Endometrial microvascular endothelial cells (primary cell): ENCODE results near the gene PM20D1. TPM values are rescaled to one million over a fixed set of nuclear protein-coding genes. Genes with fewer than 3 reads are reported as not detected.
"Not testable (repeated sequence)": the region's sequence is repeated elsewhere in the genome, so short reads cannot be mapped to it uniquely, and the experiment has no call there.

Experiments
- in situ Hi-C: cut with HindIII; loops from 2 replicates; pipeline ENCODE4 v1.10.0; 2017; ENCODE audit warnings: low sequenced_read_pairs, low pct_unique_long_range_greater_than_20kb; ENCODE audit errors: inconsistent ontology term
- total RNA-seq: library from RNA; depleted of rRNA; stranded (reverse); fragments of >200 nt; gene quantifications from one replicate; pipeline ENCODE4 v1.2.3, GENCODE V29; 2015; ENCODE audit errors: inconsistent ontology term

PM20D1 gene
- total RNA-seq, 1 donor from 2014 or later: not detected

DNA sequence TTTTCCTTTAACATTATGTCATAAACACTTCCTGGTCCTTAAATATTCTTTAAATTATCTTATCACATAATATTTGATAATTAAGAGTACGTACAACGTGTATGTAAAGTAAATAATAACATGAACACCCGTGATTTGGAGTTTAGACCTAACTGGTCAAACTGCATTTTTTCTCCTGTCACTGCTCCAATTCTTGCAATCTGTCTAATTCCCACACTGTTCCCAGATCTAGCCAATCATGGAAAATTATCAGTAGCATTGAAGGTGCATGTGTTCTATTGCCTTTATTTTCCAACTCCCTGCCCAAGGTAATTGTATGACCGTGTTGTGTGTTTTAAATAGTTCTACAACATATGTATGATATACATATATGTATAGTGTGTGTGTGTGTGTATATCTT lies 2.1 kb upstream of the PM20D1 start:
- in situ Hi-C loops: no loop called here

DNA sequence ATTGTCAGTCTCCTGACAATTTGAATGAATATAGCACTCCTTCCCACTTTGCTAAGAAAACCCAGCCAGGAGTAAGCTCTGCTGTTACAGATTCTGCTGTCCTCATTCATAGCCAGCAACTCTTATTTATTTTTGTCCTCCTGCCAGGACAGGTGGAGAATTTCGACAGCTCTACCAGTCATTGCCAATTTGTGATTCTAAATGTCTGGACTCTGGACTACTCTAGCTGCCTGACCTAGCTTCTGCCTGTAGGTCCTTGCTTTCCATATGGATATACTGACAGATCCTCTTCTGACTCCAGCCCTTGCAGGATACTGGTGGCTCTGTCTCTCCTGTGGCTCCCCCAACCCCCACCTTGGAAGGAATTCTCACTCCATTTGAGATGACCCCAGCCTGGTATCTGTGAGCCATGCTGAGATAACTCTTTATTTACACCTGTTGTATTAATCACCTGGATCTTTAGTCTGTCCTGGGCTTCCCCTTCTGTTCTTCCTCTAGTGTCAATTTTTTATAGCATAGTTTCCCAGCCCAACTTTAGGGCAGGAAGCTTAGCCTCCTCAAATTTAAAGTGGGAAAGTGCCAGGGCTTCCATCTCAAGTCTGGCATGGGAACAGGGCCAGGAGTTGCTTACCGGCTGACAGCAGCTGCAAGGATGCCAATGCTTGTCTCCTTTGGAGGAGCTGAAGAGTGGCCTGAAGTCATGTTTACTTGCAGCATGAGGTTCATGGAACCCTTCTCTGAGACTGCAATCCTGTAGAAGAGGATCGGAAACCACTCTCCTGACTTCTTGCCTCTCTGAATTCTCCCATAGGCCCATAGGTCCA lies 6.7 kb downstream of the PM20D1 start:
- in situ Hi-C loops: no loop called here

DNA sequence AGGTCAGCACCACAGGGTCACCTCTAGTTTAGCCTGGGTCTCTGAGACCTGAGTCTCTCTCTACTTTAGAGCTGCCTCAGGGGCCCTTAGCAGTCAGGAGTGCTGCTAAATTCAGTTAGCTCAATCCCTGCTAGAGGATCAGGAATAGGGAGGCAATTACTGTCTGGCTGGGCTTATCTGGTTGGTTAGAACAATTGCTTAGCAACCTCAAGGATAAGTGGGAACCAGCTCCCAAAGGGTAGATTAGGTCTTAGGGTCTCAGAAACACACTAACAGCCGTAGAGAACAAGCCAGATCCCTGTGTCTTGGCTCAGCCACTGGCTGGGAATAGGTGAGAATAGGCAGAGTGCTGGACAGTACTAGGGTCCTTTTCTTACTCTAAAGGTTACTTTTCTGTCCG lies 7.7 kb downstream of the PM20D1 start:
- in situ Hi-C loops: no loop called here

DNA sequence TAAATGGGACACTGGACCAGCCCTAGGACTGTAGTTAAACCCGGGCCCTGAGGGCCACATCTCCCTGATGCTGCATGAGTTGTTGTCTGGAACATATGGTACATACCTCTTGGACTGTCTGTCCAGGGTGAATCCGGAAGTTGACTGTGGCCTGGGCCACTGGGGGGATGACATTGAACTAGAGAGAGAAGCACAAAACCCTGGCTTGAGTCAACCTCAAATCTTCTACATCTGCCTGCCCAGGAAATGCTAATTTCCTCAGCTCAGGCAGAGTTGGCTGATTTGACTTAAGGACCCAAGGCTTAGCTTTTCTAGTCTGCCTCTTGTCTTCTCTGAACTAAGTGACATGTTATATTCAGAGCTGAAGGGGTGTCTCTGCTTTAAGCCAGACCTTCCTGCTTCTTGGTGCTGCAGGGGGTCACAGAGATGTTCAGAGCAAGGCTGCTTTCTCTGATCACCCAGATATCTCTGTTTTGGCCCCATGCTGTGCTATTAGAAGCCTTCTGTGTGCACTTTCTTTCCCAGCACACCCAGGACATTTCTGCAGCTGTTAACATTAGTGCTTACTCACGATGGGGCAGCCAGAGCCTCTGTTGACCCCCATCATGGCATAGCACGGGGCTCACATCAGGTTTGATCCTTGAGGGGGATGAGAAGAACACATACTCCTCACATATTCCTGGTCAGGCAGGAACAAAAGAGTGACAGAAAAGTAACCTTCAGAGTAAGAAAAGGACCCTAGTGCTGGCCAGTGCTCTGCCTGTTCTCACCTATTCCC lies 9.6 kb downstream of the PM20D1 start:
- in situ Hi-C loops: no loop called here

DNA sequence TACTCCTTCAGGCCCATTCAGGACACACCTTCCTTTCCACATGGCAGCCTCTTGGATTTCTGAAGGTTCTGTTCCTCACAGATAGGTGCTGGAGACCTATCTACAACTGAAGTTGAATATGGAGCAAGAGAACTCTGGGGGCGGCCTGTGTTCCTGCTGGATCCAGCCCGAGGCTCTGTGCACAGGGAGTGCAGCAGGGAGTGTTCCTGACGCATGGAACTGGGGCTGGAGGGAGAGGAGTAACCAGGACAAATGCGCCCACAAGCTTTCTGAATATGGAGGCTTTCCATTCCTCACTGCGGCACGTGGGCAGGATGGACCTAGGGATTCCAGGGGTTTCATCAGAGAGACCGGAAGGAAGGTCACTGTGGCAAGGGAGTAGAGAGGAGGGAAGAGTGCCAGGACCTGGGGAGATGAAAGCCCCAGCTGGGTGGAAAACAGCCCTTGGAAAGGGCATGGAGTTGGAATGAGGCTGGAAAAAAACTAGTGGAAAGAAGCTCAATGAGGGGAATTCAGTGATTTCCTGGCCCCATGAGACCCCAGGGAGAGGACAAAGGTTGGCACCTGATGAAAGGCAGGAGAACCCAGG lies 12.5 kb downstream of the PM20D1 start:
- in situ Hi-C loops: no loop called here

DNA sequence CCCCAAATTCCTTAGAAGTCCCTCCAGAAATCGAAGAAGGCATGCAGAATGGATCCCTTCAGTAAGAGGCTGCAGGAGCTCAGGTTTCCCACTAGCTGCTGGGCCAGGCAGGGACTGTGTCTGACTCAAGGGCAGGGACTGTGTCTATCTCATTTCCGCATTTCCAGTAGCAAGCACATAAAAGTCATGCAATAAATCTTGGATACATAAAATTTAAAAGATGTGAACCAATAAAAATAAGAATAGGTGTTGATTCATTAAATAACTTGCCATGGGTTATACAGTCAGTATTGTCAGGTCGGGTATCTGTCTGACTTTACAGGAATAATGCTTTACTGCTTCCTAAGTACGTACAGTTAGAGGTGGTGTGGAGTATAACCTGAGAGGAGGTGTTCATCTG lies 15.2 kb downstream of the PM20D1 start:
- in situ Hi-C loops: no loop called here

DNA sequence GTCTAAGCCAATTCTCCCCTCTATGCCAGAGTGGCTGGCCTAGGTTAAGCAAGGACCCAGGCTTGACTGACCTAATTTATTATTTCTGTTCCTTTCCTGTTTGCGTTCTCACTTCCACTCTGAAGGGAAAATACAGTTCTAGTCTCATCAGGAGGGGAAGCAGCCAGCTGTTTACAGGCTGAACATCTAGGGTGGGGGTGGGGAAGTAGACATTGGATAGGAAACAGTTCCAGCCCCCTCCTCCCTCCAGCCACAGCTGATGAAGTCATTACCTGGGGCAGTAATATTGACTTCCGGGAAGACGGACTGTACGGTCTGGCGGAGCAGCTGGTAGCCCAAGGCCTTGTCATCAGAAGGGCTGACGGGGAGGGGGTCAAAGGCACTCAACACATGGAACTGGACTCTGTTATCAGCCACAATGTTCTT lies 17.6 kb downstream of the PM20D1 start:
- in situ Hi-C loops: no loop called here

DNA sequence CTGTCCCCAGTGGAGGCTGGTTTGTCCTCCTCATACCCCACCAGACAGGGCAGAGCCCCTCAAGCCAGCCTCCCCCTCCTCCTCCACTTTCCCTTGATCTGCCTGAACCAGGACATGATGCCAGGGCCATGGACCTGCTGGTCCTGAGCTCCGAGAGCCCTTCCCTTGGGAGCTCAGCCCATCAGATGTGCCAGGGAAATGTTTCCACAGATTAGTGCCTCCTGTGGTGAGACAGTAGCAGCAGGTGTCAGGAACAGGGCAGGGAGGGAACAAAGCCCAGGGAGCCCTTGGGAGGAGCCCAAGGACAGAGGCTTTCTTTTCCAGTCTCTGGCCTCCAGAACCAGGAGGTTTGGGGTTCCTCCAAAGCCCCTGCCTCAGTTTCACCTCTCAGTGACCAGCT lies 22.3 kb downstream of the PM20D1 start:
- in situ Hi-C loops: no loop called here

DNA sequence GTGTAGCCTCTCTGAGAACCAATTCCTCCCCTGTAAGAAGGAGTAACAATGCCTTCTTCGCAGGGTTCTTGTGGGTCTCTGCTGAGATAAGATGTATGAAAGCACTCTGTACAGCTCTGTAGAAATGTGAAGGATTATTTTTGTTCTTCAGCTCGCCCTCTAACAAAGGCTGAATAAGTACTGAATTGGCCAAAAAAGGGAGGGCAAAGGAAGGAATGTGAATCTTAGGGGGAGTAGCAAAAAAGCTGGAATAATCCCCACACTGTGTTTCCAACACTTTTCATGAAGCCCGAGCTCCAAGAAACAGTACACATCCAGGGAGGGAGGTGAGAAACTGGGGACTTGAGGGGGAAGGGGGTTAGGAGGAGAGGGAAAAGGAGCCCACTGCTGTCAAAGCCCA lies 22.9 kb downstream of the PM20D1 start:
- in situ Hi-C loops: no loop called here

DNA sequence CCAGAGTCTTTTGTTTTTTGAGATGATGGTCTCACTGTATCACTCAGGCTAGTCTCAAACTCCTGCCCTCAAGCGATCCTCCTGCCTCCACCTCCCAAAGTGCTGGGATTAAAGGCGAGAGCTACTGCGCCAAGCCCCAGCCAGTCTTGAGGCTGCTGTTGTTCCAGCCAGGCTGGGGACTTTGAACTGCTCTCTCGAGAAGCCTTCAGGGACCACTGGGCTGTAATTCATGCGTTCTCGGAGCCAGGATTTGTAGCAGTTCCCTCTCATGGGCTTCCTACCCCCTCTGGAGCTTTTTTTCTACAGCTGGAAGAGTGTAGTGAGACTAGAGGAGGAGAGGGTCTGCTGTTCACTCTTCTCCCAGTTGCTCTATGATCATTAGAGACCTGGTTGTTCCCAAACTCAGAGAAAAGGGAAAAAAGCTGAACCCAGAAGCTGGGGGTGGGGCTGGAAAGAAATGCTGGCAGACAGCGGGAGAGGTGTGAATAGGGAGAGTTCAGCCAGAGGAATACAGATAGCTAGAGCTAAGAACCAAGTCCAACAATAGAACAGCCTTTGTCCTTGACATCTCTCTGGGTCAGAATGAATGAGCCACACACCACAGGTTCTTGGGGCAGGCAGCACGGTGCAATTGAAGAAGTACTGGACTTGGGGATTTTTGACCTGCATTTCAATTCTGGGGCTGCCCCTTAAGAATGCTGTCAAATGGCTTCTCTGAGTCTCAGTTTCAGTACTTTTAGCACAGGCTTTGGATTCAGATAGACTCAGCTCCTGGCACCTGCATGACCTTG lies 23.7 kb downstream of the PM20D1 start:
- in situ Hi-C loops: no loop called here

DNA sequence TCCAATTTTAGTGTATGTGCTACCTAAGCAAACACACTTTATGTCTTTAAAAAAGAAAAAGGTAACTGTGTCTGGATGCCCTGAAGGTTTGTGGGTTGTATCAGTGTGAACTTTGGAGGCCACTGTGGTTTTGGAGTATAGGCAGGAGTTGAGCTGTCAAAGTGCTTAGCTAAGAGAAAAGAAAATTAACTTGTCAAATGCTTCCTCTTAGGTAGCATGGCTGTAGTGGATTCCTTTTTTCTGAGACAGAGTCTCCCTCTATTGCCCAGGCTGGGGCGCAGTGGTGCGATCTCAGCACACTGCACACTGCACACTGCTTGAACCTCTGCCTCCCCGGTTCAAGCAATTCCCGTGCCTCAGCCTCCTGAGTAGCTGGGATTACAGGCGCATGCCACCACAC lies 25.8 kb downstream of the PM20D1 start:
- in situ Hi-C loops: no loop called here

DNA sequence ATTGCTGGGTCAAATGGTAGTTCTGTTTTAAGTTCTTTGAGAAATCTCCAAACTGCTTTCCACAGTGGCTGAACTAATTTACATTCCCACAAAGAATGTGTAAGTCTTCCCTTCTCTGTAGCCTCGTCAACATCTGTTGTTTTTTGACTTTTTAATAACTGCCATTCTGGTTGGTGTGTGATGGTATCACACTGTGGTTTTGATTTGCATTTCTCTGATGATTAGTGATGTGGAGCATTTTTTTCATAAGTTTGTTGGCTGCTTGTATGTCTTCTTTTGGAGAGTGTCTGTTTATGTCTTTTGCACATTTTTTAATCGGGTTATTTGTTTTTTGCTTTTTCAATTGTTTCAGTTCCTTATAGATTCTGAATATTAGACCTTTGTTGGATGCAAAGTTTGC lies 26.7 kb downstream of the PM20D1 start:
- in situ Hi-C loops: not testable (repeated sequence)

DNA sequence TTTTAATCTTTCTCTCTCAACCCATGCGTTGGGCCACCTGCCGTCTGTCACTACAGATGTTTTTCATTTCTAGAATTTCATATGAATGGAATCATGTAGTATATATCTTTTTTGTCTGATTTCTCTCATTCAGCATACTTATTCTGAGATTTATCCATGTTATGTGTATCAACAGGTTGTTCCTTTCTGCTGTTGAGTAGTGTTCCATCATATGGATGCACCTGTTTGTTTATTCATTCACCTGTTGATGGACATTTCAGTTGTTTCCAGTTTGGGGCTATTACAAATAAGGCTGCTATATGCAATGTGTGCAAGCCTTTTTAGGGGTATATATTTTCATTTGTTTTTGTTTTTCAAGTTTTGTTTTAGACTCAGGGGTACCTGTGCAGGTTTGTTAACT lies 27.5 kb downstream of the PM20D1 start:
- in situ Hi-C loops: no loop called here

DNA sequence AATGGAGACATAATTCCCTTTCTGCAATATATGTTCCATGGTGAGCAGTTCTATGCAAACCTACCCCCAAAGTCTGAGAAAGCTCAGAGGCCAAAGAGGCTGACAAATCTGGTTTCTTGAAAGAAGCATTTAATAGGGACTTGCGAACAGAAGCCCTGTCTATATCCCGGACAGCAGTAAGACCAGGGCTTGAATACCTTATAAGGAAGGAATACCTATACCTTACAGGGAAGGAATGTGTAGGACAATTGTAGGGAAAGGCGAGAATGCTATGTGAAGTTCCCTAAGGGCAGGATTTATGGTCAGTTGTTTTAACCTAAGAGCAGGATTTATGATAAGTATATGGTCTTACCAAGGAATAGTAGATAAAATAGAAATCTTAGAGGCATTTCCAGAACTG lies 31.9 kb downstream of the PM20D1 start:
- in situ Hi-C loops: no loop called here

DNA sequence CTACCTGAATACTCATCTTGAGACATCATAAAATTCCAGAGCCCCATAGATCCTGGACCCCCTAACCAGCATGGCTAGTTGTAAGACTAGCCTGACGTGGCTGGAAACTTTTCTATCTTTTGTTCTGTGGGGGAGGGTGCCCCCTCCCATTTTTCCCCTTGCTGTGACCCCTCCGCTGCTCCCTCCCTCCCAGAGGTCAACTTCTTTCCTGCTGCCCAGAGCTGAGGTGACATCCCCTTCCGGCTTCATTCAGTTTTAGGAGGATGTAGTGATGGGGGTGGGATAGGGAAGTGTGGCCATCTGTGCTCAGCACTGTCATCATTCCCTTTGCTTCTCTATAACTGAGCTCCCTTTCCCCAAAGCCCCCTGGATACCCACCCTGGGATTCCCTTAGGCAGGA lies 32.6 kb downstream of the PM20D1 start:
- in situ Hi-C loops: no loop called here

DNA sequence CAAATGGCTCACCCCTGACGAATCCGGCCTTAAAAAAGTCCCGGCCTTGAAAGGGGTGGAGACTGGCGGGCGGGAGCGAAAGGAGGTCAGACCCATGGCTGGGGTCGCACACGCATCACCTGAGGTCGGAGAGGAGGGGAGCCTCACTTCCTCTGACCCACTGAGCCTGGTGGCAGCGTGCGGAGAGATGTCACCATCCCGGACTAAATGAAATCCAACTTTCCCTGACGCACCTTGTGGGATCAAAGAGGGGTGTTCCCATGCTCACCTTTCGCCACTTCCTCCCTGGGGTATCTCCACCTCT lies 36.2 kb downstream of the PM20D1 start:
- in situ Hi-C loops: no loop called here

DNA sequence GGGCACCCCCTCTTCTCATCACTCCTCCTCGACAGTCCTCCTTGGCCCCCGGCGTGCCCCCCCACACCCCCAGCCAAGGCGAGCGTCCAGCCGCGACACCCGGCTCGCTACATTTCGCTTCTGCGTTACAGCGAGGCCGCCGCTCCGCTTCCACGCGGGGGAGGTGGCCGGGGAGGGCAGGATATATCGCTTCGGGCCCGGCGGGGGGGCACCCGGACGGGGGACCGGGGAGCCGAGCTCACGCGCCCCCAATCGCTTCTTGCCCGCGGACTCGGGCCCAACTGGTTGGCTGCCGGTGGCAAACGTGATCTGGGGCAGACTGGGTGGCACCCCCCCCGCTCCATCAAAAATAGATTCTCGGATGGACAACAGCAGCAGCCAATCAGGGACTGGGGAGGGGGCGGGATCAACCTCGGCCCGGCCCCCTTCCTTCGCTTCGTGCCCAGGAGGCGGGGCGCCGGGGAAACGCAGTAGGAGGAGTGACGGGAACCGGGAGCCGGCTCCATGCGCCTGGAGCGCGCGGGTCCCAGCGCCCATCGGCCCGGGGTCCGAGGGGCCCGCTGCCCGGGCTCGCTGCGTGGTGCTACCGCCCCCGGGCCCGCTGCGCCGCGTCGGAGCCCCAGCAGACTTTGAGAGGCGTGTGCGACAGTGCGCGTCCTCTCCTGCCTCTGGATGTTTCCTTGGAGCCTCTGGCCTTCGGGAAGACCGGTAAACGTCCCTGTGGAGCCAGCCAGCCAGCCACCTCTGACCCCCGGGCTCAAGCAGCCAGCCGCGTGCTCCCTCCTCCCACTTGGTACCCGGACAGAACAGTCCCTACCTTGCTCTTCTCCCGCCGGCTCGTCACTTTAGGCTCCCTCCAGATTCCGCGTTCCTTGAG lies 36.8 kb downstream of the PM20D1 start, which contains the start of gene SLC41A1:
Gene SLC41A1, minus strand, starts transcription at position 321 of the 877 bp plus-strand sequence. CDS start 2,757 bp downstream, outside the sequence.
- in situ Hi-C loops: no loop called here

DNA sequence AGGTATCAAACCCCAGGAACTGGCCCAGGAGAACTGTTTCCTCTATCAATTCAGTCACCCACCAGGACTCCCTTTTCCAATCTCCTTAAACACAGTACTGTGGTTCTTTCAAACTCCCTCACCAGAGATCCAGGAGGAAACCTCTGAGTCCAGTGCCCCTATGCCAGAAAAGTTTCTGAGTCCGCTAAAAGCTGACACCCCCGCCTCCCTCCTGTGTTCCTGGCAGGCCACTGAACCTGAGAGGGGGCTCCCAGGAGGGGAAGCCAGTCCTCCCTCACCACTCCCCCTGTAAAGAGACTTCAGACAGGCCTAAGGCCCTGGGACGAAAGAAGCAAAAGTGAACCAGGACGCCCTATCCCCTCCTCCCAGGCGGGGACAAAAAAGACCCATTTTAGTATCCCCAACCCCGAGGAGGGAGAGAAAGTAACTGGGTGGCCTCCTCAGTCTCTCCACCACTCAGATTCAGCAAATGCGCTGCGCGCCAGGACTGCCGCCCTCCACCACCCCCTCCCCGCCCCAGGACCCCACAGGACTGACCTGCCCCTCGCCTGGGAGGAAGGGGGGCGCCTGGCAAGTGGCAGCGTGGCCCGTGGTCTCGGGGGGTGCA lies 37.6 kb downstream of the PM20D1 start:
- in situ Hi-C loops: no loop called here
